Heart left ventricle (tissue), 13 donors: Measurements from ENCODE around the gene CYP27C1.

ENCODE experiments used
- POLR2A ChIP-seq, 2 donors: fragments of 450-650 bp; IDR thresholded peaks; one replicate each; pipeline ENCODE4 v1.6.1; 2017; ENCODE audit warnings: antibody characterized with exemption in 2 of 2, mild to moderate bottlenecking in 2 of 2, moderate library complexity in 2 of 2
- TF ChIP-seq, protein P1 (sequence below), 12 donors: fragments of 200-600 bp; sonication (generic) in 4 of 12; IDR thresholded peaks; one replicate each; pipeline versions ENCODE4 v1.5.0 to v1.8.0; 2018 to 2022; ENCODE audit warnings: antibody characterized with exemption in 12 of 12, mild to moderate bottlenecking in 5 of 12
- donor health status: ischemic (EF 13 %, LVEDD 7.1; RV severe dilation, severe dysfunction).
- donor health status: DM: no; HTN: yes; CAD: no.
- donor health status: DM: no; HTN: no; CAD: no.
- donor health status: ischemic (EF 25% LVEDD 6.9; RV normal size, moderate dysfunction).
- donor health status: ischemic (EF 25% LVEDD 5.7; RV mildly dilated, moderate dysfunction).
- donor health status: ischemic (EF 35%, LVEDD 5.7; RV mildly dilated, moderate dysfunction).
- donor health status: nonischemic (EF 11% LVEDD 7.7; RV severe dilation, severe dysfunction).
- donor health status: DM: yes; HTN: yes; CAD: no.
- donor health status: PGD.
- donor health status: ischemic (EF 29% LVEDD 5.4; RV normal size, mild dysfunction).
- donor health status: nonischemic (EF 23%, LVEDD 6.1; RV moderate dilation, normal function).

- TF ChIP-seq, protein P1, sequence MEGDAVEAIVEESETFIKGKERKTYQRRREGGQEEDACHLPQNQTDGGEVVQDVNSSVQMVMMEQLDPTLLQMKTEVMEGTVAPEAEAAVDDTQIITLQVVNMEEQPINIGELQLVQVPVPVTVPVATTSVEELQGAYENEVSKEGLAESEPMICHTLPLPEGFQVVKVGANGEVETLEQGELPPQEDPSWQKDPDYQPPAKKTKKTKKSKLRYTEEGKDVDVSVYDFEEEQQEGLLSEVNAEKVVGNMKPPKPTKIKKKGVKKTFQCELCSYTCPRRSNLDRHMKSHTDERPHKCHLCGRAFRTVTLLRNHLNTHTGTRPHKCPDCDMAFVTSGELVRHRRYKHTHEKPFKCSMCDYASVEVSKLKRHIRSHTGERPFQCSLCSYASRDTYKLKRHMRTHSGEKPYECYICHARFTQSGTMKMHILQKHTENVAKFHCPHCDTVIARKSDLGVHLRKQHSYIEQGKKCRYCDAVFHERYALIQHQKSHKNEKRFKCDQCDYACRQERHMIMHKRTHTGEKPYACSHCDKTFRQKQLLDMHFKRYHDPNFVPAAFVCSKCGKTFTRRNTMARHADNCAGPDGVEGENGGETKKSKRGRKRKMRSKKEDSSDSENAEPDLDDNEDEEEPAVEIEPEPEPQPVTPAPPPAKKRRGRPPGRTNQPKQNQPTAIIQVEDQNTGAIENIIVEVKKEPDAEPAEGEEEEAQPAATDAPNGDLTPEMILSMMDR (IDR thresholded peaks at IDR 0.05): no peak
- no peak for TF ChIP-seq POLR2A (IDR thresholded peaks at IDR 0.05)
Observed at GRCh38 chr2:127229555-127229954, 9.5 kb upstream of the CYP27C1 start.
